ENCODE results near the gene ZNF160. TPM values are rescaled to one million over a fixed set of nuclear protein-coding genes. Genes with fewer than 3 reads are reported as not detected.
A peak's percentile ranks its signal among the peaks of the same experiment; 100 is the strongest.

ZNF160 gene
- total RNA-seq, 6 experiments from 2014 or later = 13.5 to 17.3 (median 16.2) TPM

DNA sequence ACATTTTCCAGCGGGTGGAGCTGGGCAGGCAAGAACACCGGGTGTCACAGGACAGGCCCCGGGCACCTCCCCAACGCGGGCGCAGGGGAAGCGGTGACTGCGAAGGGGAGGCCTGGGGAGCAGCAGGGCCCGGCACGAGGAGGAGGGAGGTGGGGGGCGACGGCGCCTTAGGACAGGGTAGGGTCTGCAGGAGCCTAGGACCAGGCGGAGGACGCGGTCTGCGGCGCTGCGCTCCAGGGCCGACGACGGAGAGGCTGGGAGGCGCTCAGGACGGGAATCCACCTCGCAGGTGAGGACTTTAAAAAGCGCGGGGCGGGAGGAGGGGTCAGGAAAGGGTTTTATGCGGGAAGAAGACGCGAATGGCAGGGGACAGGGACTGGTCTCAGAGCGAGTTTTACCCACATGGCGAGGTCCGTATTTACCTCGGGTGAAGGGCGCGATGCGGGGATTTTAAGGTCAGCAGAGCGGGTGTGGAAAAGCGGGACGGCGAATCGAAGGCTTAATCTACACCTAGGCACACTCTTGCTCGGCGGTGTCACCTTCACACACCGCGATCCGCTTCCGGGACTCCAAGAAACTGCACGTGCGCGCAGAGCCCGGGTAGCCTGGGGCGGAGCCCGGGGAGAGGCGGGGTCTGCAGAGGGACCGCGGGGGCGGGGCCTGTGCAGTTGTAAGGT, 45.2 kb downstream of the ZNF160 start:
- peaks cover 26% of the 10 kb centered on the region for H3K36me3 Mint-ChIP-seq (ENCODE audit: low read depth)
- H3K9me3 Mint-ChIP-seq = peaks cover 82% of the 10 kb centered on the region
- TF ChIP-seq, protein P1, sequence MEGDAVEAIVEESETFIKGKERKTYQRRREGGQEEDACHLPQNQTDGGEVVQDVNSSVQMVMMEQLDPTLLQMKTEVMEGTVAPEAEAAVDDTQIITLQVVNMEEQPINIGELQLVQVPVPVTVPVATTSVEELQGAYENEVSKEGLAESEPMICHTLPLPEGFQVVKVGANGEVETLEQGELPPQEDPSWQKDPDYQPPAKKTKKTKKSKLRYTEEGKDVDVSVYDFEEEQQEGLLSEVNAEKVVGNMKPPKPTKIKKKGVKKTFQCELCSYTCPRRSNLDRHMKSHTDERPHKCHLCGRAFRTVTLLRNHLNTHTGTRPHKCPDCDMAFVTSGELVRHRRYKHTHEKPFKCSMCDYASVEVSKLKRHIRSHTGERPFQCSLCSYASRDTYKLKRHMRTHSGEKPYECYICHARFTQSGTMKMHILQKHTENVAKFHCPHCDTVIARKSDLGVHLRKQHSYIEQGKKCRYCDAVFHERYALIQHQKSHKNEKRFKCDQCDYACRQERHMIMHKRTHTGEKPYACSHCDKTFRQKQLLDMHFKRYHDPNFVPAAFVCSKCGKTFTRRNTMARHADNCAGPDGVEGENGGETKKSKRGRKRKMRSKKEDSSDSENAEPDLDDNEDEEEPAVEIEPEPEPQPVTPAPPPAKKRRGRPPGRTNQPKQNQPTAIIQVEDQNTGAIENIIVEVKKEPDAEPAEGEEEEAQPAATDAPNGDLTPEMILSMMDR (IDR thresholded peaks at IDR 0.05) = no peak
- H3K27me3 Mint-ChIP-seq (ENCODE audit: insufficient read depth) = no peaks in the 10 kb centered on the region; the same call in 1 of the 2 replicates
- no peak for DNase-seq
- no peak overlapping the region for H3K27ac Mint-ChIP-seq
- no peak overlapping the region for H3K4me3 Mint-ChIP-seq
- H3K4me1 Mint-ChIP-seq (ENCODE audit: low read depth) = peaks cover 7% of the 10 kb centered on the region

DNA sequence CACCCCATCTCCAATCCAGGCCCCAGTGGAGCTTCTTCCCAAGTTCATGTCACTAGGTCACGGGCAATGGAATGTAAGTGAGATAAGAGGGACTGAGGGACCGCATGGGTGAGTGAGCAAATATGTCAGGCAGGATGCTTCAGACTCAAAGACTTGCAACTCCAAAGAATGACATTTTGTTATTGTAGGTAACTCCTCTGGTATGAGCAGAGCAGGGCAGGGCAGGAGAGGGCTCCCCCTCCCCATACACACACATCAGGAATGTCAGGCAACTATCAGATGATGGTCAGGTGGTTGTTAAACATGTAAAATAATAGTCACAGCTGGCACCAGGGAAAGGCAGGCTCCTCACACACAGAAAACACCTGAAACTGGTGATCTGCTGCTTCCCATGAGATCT, 48.1 kb downstream of the ZNF160 start:
- Mint-ChIP-seq H3K27ac (no peak overlapping the region; the same call in 1 of the 2 replicates), H3K36me3 (ENCODE audit: low read depth) (peaks cover 10% of the 10 kb centered on the region), H3K4me3 (no peak overlapping the region), H3K27me3 (ENCODE audit: insufficient read depth) (no peaks in the 10 kb centered on the region; the same call in 1 of the 2 replicates), H3K4me1 (ENCODE audit: low read depth) (peaks cover 7% of the 10 kb centered on the region), H3K9me3 (peaks cover 67% of the 10 kb centered on the region)
- peak; percentile 3 for DNase-seq
- TF ChIP-seq, protein P1 (IDR thresholded peaks at IDR 0.05) = no peak

DNA sequence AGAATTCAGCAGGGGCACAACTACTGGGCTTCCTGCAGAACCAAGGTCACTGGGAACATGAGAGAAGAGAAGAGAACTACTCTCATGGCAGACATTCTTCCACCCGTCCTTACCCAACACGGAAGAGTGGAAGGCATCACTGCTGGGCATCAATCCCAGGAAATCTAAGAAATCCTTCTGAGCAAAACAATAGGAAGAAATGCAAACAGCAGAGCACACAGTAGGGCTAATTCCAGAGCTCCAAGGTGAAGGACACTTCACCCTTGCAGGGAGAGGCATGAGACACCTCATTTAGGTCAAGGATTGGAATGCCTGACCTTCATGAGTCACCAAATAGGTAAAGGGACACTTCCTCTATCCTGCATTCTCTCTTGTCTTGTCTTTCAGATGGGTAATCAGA, 55.8 kb downstream of the ZNF160 start:
- peaks cover 43% of the 10 kb centered on the region for H3K9me3 Mint-ChIP-seq
- no peak overlapping the region for H3K4me3 Mint-ChIP-seq
- DNase-seq = no peak
- TF ChIP-seq, protein P1 (IDR thresholded peaks at IDR 0.05) = no peak
- peaks cover 3% of the 10 kb centered on the region for H3K27me3 Mint-ChIP-seq (ENCODE audit: insufficient read depth)
- no peaks in the 10 kb centered on the region for H3K4me1 Mint-ChIP-seq (ENCODE audit: low read depth)
- no peak overlapping the region for H3K27ac Mint-ChIP-seq
- H3K36me3 Mint-ChIP-seq (ENCODE audit: low read depth) = peaks cover 4% of the 10 kb centered on the region; the same call in 1 of the 2 replicates

DNA sequence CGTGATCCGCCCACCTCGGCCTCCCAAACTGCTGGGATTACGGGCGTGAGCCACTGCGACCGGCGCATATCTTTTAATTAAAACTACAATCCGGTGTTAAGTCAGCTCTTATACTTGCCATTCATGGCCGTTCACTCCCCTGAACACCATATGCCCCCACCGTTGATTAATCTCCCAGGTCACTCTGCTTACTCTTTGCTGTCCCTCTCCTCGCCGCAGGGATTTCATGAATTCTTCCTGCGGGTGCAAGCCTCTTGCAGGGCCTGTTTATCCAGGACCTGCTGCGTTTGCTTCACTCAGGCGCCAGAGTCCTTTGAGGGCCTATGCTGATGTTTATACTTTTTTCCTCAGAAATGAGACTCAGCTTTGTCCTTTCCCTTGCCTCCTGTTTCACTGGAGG, 57.7 kb downstream of the ZNF160 start:
- TF ChIP-seq, protein P1 (IDR thresholded peaks at IDR 0.05) = no peak
- Mint-ChIP-seq H3K27me3 (ENCODE audit: insufficient read depth) (peaks cover 3% of the 10 kb centered on the region), H3K27ac (no peak overlapping the region), H3K4me1 (ENCODE audit: low read depth) (no peaks in the 10 kb centered on the region), H3K36me3 (ENCODE audit: low read depth) (peaks cover 4% of the 10 kb centered on the region; the same call in 1 of the 2 replicates), H3K9me3 (peaks cover 42% of the 10 kb centered on the region), H3K4me3 (no peak overlapping the region)
- no peak for DNase-seq

DNA sequence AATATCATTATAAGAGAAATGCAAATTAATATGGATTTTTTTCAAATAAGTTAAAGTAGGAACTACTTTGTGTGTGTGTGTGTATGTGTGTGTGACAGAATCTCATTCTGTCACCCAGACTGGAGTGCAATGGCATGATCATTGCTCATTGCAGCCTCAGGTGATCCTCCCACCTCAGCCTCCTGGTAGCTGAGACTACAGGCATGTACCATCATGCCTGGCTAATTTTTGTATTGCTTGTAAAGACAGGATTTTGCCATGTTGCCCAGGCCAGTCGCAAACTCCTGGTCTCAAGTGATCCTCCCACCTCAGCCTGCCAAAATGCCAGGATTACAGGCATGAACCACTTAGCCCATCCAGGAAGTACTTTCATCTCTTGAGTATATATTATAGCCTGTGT, 61.9 kb downstream of the ZNF160 start:
- no peak for DNase-seq
- no peak overlapping the region for H3K4me3 Mint-ChIP-seq
- H3K4me1 Mint-ChIP-seq (ENCODE audit: low read depth) = no peaks in the 10 kb centered on the region
- H3K36me3 Mint-ChIP-seq (ENCODE audit: low read depth) = peaks cover 11% of the 10 kb centered on the region
- H3K27me3 Mint-ChIP-seq (ENCODE audit: insufficient read depth) = peaks cover 6% of the 10 kb centered on the region
- TF ChIP-seq, protein P1 (IDR thresholded peaks at IDR 0.05) = no peak
- no peak overlapping the region for H3K27ac Mint-ChIP-seq
- H3K9me3 Mint-ChIP-seq = peaks cover 42% of the 10 kb centered on the region
